WERI-Rb-1 (cell line): ENCODE measurements around the gene MALL.
"Not testable (repeated sequence)": the region's sequence is repeated elsewhere in the genome, so short reads cannot be mapped to it uniquely, and the experiment has no call there.

Source experiments
- DNase-seq: peaks from one replicate; pipeline ENCODE4 v3.0.0-alpha.2; 2020
- H3K27ac ChIP-seq: fragments of 250-450 bp; sonication (Bioruptor Pico); 2 replicates; pipeline ENCODE4 v1.5.1; 2020; ENCODE audit warnings: mild to moderate bottlenecking, moderate library complexity
- H3K27me3 ChIP-seq: fragments of 250-450 bp; sonication (Bioruptor Pico); 2 replicates; pipeline ENCODE4 v1.5.1; 2021; ENCODE audit warnings: mild to moderate bottlenecking, low read depth, moderate library complexity; ENCODE audit not compliant: insufficient read depth, severe bottlenecking
- H3K36me3 ChIP-seq: fragments of 250-450 bp; sonication (Bioruptor Pico); 2 replicates; pipeline ENCODE4 v1.5.1; 2020; ENCODE audit warnings: mild to moderate bottlenecking, moderate library complexity
- H3K4me3 ChIP-seq: 2 replicates; pipeline ENCODE4 v1.5.1; 2011; ENCODE audit warnings: low read depth, mild to moderate bottlenecking, control low read depth, low read length
- H3K9me3 ChIP-seq: fragments of 250-450 bp; sonication (Bioruptor Pico); 2 replicates; pipeline ENCODE4 v1.5.1; 2021; ENCODE audit warnings: mild to moderate bottlenecking, moderate library complexity; ENCODE audit not compliant: severe bottlenecking
- TF ChIP-seq, protein P1 (sequence below): IDR thresholded peaks from 2 replicates; pipeline ENCODE4 v1.5.1; 2011; ENCODE audit warnings: low read depth, mild to moderate bottlenecking, control low read depth, inconsistent platforms, low read length

Gene MALL

DNA sequence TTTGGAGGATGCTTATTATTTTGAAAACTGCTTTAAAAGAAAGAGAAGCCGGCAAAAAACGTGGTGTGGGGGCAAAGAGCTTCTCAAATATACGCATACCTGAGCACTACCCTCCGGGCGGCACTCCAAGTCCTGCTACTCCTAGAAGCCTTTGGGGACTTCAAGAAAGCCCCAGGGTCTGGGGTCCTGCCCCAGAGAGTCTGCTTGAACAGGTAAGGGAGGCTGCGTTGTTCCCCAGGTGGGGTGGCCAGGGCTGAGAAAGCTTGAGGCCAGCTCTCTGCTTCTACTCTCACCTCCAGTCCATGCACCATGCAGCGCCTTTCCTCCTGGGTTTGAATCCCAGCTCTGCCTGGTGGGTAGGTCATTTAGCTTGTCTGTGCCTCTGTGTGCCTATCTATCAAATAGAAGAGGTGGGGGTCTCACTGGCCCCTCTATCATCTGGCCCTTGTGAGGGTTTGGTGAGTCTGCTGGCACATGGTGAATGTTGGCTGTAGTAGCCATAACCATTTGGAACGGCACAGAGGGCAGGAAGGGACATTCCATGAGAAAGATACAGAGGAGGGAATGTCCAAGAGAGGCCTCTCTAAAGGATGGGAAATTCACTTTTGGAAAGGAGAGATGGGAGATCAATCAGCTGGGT lies 19.5 kb downstream of the MALL start:
- H3K36me3 ChIP-seq: no peaks in the 10 kb centered on the region
- TF ChIP-seq, protein P1, sequence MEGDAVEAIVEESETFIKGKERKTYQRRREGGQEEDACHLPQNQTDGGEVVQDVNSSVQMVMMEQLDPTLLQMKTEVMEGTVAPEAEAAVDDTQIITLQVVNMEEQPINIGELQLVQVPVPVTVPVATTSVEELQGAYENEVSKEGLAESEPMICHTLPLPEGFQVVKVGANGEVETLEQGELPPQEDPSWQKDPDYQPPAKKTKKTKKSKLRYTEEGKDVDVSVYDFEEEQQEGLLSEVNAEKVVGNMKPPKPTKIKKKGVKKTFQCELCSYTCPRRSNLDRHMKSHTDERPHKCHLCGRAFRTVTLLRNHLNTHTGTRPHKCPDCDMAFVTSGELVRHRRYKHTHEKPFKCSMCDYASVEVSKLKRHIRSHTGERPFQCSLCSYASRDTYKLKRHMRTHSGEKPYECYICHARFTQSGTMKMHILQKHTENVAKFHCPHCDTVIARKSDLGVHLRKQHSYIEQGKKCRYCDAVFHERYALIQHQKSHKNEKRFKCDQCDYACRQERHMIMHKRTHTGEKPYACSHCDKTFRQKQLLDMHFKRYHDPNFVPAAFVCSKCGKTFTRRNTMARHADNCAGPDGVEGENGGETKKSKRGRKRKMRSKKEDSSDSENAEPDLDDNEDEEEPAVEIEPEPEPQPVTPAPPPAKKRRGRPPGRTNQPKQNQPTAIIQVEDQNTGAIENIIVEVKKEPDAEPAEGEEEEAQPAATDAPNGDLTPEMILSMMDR: no peak
- no peaks in the 10 kb centered on the region for H3K9me3 ChIP-seq
- no peak overlapping the region for H3K27ac ChIP-seq
- H3K27me3 ChIP-seq: peaks cover 20% of the 10 kb centered on the region
- H3K4me3 ChIP-seq: no peak overlapping the region
- DNase-seq: no peak

DNA sequence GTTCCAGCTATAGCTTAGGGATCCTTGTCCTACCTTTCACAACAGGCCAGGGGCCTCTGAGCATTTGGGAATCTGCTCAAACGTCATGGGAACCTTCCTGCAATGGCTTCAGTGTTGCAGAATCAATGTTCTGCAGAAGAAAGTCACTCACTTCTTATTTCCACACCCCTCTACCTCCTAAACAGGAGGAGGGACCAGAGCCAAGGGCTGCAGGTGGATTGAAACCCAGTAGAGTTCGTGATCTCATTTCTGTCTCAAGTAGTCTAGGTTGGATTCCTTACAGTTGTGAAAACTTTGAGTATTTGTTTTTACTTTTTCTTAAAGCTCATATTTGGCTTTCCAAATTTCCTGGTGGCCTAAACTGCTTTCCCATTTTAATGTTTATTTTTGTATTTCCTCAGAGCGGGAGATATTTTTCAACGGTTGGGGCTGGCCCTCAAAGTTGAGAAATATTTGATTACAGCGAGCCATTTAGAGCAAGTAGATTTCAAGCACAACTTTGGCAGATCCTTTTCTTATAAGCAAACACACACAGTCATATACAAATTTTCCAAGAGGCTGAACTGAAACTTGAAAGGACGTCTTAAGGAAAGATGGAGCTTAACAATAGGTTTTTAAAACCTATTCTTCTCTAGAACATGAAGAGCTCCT lies 20.6 kb downstream of the MALL start:
- H3K4me3 ChIP-seq, H3K36me3 ChIP-seq, H3K27ac ChIP-seq, H3K9me3 ChIP-seq, DNase-seq: not testable (repeated sequence)
- peaks cover 15% of the 10 kb centered on the region for H3K27me3 ChIP-seq

DNA sequence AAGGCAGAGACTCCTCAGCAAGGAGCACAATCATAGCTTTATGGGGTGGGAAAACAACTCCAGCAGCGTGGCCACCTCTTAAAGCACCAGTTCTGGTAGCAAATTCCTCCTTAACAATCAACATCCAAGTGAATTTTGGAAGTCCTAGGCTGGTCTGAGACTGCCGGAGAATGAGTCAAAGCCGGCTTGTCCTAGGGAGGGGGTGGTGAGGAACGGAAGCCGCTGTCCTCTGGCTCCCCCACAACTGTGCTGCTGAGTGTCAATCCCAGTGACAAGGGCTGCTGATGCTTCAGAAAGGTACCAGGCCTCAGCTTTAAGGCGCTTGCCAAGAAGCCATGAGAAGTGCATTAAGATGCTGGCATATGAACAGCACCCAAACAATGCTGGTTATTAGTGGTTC lies 21.7 kb downstream of the MALL start:
- not testable (repeated sequence) for H3K36me3 ChIP-seq, H3K27ac ChIP-seq, H3K4me3 ChIP-seq, DNase-seq, H3K9me3 ChIP-seq
- H3K27me3 ChIP-seq: peaks cover 12% of the 10 kb centered on the region

DNA sequence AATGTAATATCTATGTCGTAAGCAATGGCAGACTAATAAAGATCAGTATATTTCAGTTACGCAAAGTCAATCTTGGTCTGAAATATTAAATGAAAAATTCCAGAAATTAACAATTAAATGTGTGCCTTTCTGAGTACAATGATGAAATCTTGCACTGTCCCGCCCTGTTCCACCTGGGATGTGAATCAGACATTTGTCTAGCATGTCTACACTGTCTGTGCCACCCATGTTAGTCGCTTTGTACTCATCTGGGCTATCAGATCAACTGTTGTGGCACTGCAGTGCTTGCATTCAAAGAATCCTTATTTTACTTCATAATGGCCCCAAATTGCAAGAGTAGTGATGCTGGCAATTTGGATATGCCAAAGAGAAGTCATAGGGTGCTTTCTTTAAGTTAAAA lies 25.5 kb downstream of the MALL start:
- H3K9me3 ChIP-seq, H3K36me3 ChIP-seq, H3K27ac ChIP-seq, H3K27me3 ChIP-seq, H3K4me3 ChIP-seq, DNase-seq: not testable (repeated sequence)

DNA sequence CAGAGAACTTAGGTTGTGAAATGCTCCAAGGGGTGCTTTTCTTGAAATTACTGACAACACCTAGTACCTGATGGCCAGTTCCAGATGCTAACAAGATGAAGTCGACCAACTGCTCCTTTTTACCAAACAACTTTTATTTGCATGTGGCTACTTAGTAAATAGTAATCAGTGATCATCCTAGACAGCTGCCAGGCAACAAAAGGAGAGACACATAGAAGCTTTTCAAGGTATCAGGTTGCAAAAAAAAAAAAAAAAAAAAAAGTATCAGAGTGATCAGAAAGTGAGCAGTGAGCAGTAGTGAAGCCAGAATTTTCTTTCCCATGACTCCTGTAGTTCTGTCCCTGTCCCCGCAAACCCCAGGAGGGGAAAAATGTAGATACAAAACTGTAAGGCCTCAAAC lies 31.9 kb downstream of the MALL start:
- not testable (repeated sequence) for H3K4me3 ChIP-seq, H3K27ac ChIP-seq, H3K27me3 ChIP-seq, H3K36me3 ChIP-seq, H3K9me3 ChIP-seq, DNase-seq

DNA sequence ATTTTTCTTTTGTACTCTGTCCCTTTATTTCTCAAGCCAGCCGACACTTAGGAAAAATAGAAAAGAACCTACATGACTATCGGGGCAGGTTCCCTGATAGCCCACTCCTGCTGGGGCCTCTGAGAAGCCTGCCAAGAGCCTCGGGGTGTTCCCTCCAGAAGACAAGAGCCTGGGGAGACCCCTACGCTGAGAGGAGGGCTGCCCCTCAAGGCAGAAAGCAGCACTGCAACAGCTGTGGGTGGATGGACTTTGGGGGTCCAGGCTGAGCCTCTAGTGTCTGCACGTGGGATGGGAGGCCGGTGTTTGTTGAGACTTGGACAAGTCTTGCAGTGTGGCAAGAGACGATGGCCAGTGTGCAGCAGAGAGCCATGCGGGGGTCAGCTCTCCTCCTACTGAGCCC lies 32.5 kb downstream of the MALL start:
- H3K36me3 ChIP-seq, H3K27me3 ChIP-seq, H3K4me3 ChIP-seq, DNase-seq, H3K9me3 ChIP-seq, H3K27ac ChIP-seq: not testable (repeated sequence)

DNA sequence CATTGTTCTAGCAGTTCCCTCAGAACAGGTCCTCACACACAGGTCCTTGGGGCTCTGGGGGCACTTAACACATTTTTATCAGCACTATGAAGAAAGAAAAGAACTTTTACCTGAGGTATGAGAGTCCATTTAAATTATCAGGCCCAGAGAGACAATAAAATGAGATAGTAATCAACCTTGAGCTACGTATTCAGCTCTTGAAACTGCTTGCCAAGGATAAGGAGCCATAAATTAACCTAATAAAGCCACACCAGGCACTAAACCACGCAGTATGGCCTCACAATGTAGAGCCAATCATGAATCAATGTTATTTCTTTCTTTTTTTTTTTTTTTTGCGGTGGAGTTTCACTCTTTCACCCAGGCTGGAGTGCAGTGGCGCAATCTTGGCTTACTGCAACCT lies 37.5 kb downstream of the MALL start:
- H3K9me3 ChIP-seq, DNase-seq, H3K27me3 ChIP-seq, H3K27ac ChIP-seq, H3K4me3 ChIP-seq, H3K36me3 ChIP-seq: not testable (repeated sequence)

DNA sequence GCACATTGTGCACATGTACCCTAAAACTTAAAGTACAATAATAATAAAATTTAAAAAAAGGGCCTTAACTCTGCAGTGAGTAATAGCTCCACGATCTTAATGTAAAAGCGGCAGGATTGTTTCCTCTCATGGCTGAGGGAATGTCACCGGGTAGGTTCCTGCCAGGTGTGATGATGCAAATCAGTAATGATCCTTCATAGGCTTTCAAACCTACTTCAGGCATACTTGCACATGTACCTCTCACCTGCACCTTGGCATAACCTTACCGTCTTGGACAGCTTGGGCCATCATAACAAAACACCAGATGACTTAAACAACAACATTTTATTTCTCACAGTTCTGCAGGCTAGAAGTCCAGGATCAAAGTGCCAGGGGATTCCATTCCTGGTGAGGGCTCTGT lies 39.7 kb downstream of the MALL start:
- not testable (repeated sequence) for H3K27ac ChIP-seq, H3K36me3 ChIP-seq, H3K27me3 ChIP-seq, H3K4me3 ChIP-seq, H3K9me3 ChIP-seq, DNase-seq

DNA sequence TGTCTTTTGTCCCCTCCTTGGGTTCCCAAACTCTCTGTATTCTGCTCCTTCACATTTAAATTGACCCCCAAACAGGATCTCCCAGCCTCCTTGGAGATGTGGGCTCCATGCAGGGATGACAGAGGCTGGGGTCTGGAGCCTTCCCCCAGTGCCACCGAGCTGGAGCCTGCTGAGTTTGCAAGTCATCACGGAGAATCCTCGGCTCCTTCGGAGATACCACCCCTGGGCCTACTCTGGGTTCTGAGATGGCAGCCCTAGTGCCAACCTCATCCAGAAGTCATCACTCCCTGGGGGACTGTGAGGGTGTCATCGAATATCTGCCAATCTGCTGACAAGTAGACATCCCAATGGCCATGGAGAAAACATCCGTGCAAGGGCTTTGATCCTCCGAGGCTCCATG lies 45.8 kb downstream of the MALL start:
- DNase-seq, H3K36me3 ChIP-seq, H3K27me3 ChIP-seq, H3K9me3 ChIP-seq, H3K27ac ChIP-seq, H3K4me3 ChIP-seq: not testable (repeated sequence)

DNA sequence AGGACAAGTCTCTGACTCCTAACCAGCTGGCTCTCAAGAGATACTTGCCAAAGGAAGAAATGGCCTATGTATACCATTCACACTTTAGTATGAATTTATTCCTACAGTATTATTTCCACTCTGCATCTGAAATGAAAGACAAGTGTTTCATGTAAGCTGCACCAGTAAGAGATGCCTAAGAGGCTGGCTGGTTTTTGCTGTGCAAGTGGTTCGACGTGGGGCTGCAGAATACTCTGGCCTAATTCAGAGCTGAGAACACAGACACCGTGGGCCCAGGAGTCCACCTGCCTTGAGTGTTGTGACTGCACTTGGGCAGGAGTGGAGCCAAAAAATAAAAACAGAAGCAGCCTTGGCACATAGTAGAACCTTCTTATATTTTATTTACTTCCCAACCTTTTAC lies 47.5 kb downstream of the MALL start:
- H3K36me3 ChIP-seq, H3K27ac ChIP-seq, H3K27me3 ChIP-seq, H3K9me3 ChIP-seq, DNase-seq, H3K4me3 ChIP-seq: not testable (repeated sequence)

DNA sequence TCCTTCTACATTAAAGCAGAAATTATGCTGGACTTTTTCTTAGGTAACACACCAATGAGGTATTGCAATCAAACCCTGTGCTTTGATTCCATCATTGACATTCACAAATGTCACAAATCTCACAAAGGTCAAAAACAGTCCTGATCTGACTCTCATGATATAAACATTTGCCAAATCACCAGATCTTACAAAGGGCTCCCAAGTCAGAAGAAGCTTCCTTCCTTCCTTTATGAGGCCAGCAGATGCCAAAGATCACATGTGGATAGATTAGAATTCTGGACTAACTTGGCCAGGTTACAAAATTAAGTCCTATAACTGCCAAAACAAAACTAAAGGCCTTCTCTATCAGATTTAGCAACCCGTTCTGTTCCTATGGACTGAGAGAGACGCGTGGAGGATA lies 53.3 kb downstream of the MALL start:
- H3K9me3 ChIP-seq, H3K27me3 ChIP-seq, H3K27ac ChIP-seq, H3K36me3 ChIP-seq, DNase-seq, H3K4me3 ChIP-seq: not testable (repeated sequence)

DNA sequence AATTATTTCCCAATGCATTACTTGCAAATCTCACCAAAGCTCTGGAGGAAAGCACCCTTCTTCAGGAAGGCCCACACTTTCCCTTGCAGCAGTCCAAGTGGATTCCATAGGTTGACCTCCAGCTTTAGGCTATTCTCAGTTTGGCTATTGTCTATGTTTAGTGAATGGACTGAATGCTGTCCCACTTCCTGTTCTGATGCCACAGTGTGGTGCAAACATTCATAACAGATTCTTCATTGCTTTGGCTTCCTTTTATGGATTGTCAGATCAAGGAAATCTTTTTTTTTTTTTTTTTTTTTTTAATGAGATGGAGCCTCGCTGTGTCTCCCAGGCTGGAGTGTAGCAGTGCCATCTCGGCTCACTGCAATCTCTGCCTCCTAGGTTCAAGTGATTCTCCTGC lies 55.1 kb downstream of the MALL start:
- not testable (repeated sequence) for H3K4me3 ChIP-seq, DNase-seq, H3K36me3 ChIP-seq, H3K27ac ChIP-seq, H3K27me3 ChIP-seq, H3K9me3 ChIP-seq

DNA sequence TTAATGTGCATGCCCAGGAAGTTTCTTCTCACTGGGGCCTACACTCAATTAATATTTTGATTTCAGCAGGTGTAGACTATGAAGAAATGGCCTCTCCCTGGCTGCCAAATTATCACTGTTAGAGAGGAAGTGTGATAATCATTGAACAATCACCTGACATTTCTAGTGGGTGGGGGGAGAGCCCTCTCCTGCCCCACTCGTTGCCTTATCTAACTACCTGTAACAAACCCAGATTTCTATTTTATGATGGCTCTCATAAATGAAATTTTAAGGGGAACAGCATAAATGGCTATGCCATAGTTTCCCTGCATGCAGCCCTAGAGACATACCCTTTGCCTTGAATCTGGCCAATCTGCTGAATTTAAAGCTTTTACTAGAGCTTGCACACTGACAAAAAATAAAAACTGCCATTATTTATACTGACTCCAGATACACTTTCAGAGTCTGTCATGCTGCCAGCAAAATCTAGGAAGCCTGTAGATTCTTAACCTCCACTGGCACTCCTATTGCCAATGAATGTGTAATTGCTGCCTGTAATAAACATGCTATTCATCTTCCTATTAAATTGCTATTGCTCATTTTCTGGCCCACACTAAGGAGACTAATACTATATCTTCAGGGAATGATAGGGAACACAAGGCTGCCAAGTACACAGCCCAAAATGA lies 55.8 kb downstream of the MALL start:
- not testable (repeated sequence) for H3K9me3 ChIP-seq, H3K4me3 ChIP-seq, DNase-seq, H3K36me3 ChIP-seq, H3K27ac ChIP-seq, H3K27me3 ChIP-seq
